NCI-H2196 treated with DMSO at 0.1 percent for 48 hours (cell line): Measurements from ENCODE around the gene CRIP2.

Experiments used
- DNase-seq: peaks from one replicate; lab custom pipeline; 2025; ENCODE audit not compliant: unreplicated experiment; lab: John Stamatoyannopoulos, UW

CRIP2 gene, protein sequence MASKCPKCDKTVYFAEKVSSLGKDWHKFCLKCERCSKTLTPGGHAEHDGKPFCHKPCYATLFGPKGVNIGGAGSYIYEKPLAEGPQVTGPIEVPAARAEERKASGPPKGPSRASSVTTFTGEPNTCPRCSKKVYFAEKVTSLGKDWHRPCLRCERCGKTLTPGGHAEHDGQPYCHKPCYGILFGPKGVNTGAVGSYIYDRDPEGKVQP

GRCh38 chr14:105474483-105475268 is at the start of gene CRIP2:
TSS of gene CRIP2 (plus strand) at chr14:105474821. CDS start at chr14:105474863, 42 bp downstream.
- peak; percentile 24 for DNase-seq

GRCh38 chr14:105424861-105425260 is 49.8 kb upstream of the CRIP2 start:
- no peak for DNase-seq

DNA sequence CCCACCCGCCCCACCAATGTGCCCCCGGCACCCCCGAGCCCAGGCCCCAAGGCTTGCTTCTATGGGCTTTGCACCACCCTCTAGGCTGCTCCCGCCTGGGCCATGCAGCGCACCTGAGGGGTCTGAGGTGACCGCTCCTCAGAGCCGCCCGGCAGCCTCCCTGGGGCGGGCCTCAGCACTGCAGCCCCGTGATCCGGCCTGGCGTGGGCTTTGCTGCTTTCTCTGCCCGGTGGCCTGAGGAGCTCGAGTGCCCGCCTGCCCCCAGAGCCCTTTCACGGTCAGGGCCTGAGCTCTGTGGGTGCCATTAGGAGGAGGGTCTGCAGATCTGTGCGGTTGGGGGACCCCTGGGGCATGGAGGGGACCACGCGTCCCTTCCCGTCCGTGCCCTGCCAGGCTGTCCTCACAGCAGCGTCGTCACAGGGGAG is 48.8 kb upstream of the CRIP2 start:
- no peak for DNase-seq

GRCh38 chr14:105426416-105427130 is 48.0 kb upstream of the CRIP2 start:
- DNase-seq: no peak

GRCh38 chr14:105427412-105427811 is 47.2 kb upstream of the CRIP2 start:
- no peak for DNase-seq

DNA sequence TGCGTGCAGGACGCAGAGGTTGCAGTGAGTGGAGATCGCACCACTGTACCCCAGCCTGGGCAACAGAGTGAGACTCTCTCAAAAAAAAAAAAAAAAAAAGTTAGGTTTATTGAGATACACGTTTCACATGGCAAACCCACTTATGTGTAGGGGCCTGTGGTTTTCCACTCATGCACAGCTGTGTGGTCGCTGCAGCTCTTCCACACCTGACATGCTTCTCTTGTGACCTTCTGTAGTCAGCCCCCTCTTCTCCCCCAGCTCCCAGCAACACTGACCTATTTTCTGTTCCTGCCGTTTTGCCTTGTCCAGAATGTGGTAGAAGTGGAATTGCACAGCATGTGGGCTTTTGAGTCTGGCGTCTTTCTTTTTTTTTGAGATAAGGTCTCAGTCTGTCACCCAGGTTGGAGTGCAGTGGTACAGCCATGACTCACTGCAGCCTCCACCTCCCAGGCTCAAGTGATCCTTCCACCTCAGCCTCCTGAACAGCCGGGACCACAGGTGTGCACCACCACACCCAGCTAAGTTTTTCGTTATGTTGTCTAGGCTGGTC is 46.6 kb upstream of the CRIP2 start:
- DNase-seq: no peak

GRCh38 chr14:105430042-105430441 is 44.6 kb upstream of the CRIP2 start:
- no peak for DNase-seq

- DNase-seq: no peak
These were observed 44.1 kb upstream of the CRIP2 start for GRCh38 chr14:105430565-105430964.

- DNase-seq: no peak
These were observed 43.4 kb upstream of the CRIP2 start for GRCh38 chr14:105431256-105431655.

GRCh38 chr14:105432657-105433056 is 42.0 kb upstream of the CRIP2 start:
- no peak for DNase-seq

GRCh38 chr14:105433161-105433605 is 41.4 kb upstream of the CRIP2 start:
- DNase-seq: no peak

- no peak for DNase-seq
These were observed 38.2 kb upstream of the CRIP2 start for GRCh38 chr14:105436402-105436801.

DNA sequence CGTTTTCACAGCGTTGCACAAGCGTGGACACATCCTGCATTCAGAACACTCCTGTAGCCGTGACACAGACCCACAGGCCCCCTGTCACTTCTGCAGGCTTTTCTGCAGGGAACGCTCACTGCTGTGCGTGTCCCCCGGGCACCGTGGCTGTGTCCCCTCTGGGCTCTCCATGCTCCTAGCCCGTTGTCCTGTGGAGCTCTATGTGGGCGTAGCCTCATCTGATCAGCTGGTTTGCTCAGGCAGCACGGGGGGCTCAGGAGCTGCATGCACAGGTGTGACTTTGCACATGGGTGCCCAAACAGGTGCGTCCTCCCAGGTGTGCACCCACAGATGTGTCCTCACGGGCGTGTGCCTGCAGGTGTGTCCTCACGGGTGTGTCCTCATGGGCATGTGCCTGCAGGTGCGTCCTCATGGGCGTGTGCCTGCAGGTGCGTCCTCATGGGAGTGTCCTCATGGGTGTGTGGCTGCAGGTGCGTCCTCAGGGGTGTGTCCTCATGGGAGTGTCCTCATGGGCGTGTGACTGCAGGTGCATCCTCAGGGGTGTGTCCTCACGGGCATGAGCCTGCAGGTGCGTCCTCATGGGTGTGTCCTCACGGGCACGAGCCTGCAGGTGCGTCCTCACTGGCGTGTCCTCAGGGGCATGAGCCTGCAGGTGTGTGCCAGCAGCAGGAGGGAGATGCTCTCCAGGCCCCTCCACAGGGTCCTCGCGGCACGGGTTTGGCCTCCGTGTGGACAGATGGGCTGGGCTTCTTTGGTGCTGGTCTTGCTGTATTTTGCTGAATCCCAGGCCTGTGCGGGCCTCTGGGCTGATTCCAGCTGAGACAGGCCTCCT is 37.5 kb upstream of the CRIP2 start:
- DNase-seq: no peak

DNA sequence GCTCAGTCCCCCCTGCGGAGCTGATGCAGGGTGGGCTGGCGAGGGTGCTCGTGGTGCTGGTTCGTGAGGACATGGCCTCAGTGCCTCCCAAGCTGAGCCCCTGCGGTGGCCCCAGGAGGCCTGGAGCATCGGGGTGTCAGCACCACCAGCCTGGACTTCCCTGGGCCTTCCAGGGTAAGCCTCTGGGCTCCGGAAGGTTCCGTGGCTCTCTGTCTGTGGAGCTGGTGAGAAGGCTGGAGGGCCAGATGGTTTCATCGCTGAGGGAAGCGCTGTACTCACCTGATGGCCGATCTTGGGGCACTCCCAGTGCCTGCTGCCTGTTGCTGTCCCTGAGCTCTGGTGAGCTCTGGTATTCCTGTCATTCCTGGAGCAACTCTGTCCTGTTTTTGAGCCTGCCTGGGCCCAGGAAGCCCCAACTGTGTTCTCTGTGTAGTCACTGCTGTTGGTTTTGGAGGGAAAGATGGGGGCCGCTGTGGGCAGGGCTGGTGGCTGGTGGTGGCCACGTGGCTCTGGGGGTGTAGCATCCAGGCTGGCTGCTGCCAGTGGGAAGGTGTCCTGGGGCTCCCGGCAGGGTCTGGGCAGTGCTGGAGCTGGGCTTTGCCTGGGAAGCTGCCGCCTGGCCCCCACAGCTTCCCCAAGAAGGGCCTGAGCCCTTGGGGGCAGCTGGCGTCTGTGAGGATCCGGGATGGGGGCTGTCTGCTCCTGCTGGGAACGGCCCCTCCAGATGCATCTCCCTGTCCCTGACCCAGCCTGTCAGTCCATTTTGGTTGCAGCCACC is 36.7 kb upstream of the CRIP2 start:
- DNase-seq: no peak

DNA sequence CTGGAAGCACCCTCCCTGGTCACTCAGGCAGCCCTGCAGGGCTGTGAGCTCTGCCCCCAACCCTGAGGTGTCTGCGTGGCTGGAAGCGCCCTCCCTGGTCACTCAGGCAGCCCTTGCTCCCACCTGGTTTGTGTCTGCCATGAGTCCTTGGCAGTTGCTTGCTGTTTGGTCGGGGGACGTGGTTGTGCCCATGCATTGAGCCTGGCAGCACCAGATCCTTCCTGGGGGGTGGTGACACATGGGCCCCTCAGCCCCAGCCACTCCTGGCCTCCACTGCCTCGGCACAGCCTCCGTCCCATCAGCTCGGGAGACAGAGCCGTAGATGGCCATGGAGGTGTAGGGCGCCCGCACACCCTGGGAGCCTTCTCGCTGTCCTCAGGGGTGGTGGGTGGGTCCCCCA is 35.4 kb upstream of the CRIP2 start:
- DNase-seq: no peak

DNA sequence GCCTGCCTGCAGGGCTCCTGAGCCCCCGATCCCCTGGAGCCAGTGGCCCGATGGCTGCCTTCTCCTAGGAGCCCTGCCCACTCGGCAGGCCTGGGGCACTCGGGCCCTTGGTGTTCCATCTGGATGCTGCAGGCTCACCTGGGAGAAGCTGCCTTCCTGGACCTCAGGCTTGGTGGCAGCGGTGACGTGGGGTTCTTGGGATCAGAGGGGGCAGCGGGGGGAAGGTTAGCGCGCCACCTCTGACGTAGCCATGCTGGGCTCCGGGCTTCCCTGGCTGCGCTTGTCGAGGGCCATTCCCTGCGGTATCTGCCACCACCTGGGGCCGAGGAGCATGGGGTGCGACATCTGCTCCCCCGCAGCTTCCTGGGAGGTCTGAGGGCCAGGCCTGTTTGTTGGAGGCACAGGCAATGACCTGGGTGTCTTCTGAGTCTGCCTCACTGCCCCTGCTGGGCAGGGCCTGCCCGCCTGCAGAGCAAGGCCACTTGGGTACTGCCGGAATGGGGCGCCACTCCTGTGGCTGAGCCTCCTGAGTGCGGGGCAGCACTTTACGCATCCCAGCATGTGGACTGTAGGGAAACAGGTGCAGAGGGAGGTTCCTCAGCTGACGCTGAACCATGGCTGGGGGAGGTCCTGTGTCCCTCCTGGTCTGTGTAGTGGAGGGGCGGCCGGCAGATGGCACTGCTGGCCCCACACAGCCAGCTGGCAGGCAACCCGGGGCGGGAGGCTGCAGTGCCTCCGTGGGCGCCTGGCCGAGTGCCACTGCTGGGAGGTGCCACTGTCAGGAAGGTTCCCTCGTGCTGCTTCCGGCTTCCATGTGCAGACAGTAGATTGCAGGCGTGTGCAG is 34.7 kb upstream of the CRIP2 start:
- peak; percentile 22 for DNase-seq

DNA sequence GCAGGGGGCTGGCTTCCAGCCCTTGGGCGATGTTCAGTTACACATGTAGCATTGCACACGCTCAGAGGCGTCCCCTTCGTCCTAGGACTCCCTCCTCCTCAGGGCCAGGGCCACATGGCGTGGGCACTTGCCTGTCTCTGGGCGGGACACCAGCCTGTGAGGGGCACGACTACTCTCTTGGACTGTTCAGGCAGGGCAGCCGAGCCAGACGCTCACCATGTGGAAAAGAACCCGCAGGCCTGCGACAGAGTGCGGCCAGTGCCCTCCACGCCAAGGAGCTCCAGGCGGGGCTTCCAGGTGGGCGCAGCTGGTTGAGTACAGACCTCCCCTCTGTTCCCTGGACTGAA is 34.1 kb upstream of the CRIP2 start:
- DNase-seq: no peak

DNA sequence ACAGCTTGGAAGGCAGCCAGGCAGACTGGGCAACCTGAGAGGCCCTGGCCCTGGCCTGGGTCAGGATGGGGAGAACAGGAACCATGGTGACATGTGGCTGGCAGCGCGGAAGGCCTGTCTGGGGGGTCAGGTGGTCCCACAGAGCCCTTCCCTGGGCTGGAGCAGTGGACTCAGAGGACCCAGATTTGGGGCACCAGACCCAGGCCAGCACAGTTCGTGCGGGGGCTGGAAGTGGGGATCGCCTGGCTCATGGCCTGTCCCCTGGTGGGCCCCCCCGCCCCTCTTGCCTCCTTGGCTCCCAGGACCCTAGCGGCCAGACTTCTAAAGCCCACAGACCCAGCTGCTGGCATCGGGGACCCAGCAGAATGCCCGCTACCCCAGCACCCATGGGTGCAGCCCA is 33.6 kb upstream of the CRIP2 start:
- DNase-seq: no peak

DNA sequence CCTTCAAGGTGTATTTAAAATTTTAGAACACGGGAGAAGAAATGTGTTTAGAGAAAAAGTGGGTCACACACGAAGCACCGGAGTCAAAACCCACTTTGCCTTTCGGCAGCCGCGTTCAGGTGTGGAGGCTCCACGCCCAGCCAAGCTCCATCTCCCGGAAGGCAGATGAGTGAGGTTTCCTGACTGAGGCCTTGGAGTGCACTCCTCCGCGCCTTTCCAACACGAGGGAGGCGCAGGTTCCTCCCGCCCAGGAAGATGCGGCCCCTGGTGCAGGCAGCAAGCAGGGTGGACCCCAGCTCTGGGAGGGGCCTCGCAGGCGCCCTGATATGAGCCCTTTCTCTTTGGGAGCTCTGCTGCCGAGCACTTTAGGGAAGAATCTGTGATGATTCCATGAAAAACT is 32.5 kb upstream of the CRIP2 start:
- no peak for DNase-seq
